ENCODE results near the gene PLCH2. TPM values are rescaled to one million over a fixed set of nuclear protein-coding genes. Genes with fewer than 3 reads are reported as not detected.

PLCH2 gene
- total and polyA plus RNA-seq, 10 of the 15 experiments (the other 5 are each of a cell fraction or from before 2014, with no cell fraction given) = 0.03 to 0.73 (median 0.24) TPM; not detected in 3

- SMC1A ChIA-PET (ENCODE audit: uncharacterized antibody, unreplicated experiment) = no interaction called here
- no TSS peak for BruUV-seq (replicated peaks)
Measured at GRCh38 chr1:2486558-2486957, 10.5 kb downstream of the PLCH2 start.

GRCh38 chr1:2488688-2489087, 12.6 kb downstream of the PLCH2 start:
- FAIRE-seq (no peak), DNase-seq (ENCODE audit: low read depth, low spot score) (no peak), ATAC-seq (no peak)
- Histone ChIP-seq H3K9me3 (replicated peaks; ENCODE audit: control insufficient read depth, insufficient read depth, low read length) (peaks cover 4% of the 10 kb centered on the region; the same call in 1 of the 3 replicates), H3K4me2 (ENCODE audit: control insufficient read depth, insufficient read depth) (no peak overlapping the region), H3K79me2 (ENCODE audit: control insufficient read depth, insufficient read depth, low read length) (no peaks in the 10 kb centered on the region), H3K27ac (ENCODE audit: control insufficient read depth, insufficient read depth) (no peak overlapping the region), H3K4me1 (ENCODE audit: control insufficient read depth, insufficient read depth, low read length) (no peaks in the 10 kb centered on the region), H3K4me3 (no peak overlapping the region), H2AFZ (ENCODE audit: control insufficient read depth, low read depth, low read length) (no peak overlapping the region), H3K36me3 (ENCODE audit: control insufficient read depth in 2 of 2, insufficient read depth in 2 of 2, low read length in 1 of 2) (no peaks in the 10 kb centered on the region), H4K20me1 (ENCODE audit: control insufficient read depth, insufficient read depth) (no peaks in the 10 kb centered on the region), H3K9ac (ENCODE audit: control insufficient read depth, insufficient read depth, low read length) (no peak overlapping the region), H3K27me3 (replicated peaks in 1 of 2; ENCODE audit: control insufficient read depth in 2 of 2, insufficient read depth in 2 of 2, low read length in 1 of 2) (no peaks in the 10 kb centered on the region)
- SMC1A ChIA-PET (ENCODE audit: uncharacterized antibody, unreplicated experiment) = no interaction called here
- RAD21 ChIA-PET (ENCODE audit: unreplicated experiment) = no interaction called here
- BruUV-seq (replicated peaks) = no TSS peak
- intact Hi-C loops (cut with micrococcal nuclease; ENCODE audit: unreplicated experiment) (no loop called here), in situ Hi-C loops (cut with MboI) (no loop called here)
- WGBS (ENCODE audit: insufficient coverage, insufficient replicate concordance, low lambda C conversion rate, missing lambda C conversion rate) = 0% methylated on average over 2 of the region's 2 CpGs
- POLR2A ChIA-PET = interaction anchor here (0.6 kb wide), 1 partner anchor 11 kb away, joined by 8 read pairs; no protein-coding TSS in a partner anchor
- CTCF ChIA-PET = interaction anchor here (1.5 kb wide), 1 partner anchor 35 kb away, joined by 5 read pairs; no protein-coding TSS in a partner anchor
- TF ChIP-seq SIX5 (IDR thresholded peaks at IDR 0.05; ENCODE audit: low read depth, low read length, severe bottlenecking) (no peak), CHD2 (IDR thresholded peaks at IDR 0.05; ENCODE audit: borderline replicate concordance, low read depth, low read length) (no peak), PRDM15 (CRISPR knock-in tag; IDR thresholded peaks at IDR 0.05) (no peak)

More at GRCh38 chr1:2486558-2486957, 10.5 kb downstream of the PLCH2 start:
- intact Hi-C loops (cut with micrococcal nuclease; ENCODE audit: unreplicated experiment) = no loop called here
- Histone ChIP-seq H3K27me3 (replicated peaks in 1 of 2; ENCODE audit: control insufficient read depth in 2 of 2, insufficient read depth in 2 of 2, low read length in 1 of 2) (no peaks in the 10 kb centered on the region), H3K4me3 (no peak overlapping the region), H3K36me3 (ENCODE audit: control insufficient read depth in 2 of 2, insufficient read depth in 2 of 2, low read length in 1 of 2) (no peaks in the 10 kb centered on the region), H3K9me3 (replicated peaks; ENCODE audit: control insufficient read depth, insufficient read depth, low read length) (peaks cover 4% of the 10 kb centered on the region; the same call in 1 of the 3 replicates), H3K27ac (ENCODE audit: control insufficient read depth, insufficient read depth) (no peak overlapping the region), H3K4me1 (ENCODE audit: control insufficient read depth, insufficient read depth, low read length) (no peaks in the 10 kb centered on the region), H4K20me1 (ENCODE audit: control insufficient read depth, insufficient read depth) (no peaks in the 10 kb centered on the region), H3K79me2 (ENCODE audit: control insufficient read depth, insufficient read depth, low read length) (no peaks in the 10 kb centered on the region), H3K4me2 (ENCODE audit: control insufficient read depth, insufficient read depth) (no peak overlapping the region), H3K9ac (ENCODE audit: control insufficient read depth, insufficient read depth, low read length) (no peak overlapping the region), H2AFZ (ENCODE audit: control insufficient read depth, low read depth, low read length) (no peak overlapping the region)
- RAD21 ChIA-PET (ENCODE audit: unreplicated experiment) = no interaction called here
- ATAC-seq (no peak), DNase-seq (ENCODE audit: low read depth, low spot score) (no peak), FAIRE-seq (no peak)
- in situ Hi-C loops (cut with MboI) = no loop called here
- POLR2A ChIA-PET = no interaction called here
- 25% methylated on average over 9 of the region's 9 CpGs for WGBS (ENCODE audit: insufficient coverage, insufficient replicate concordance, low lambda C conversion rate, missing lambda C conversion rate)
- TF ChIP-seq IRF4 (IDR thresholded peaks at IDR 0.05; ENCODE audit: low read depth, low read length) (no peak), MAX (IDR thresholded peaks at IDR 0.05; ENCODE audit: low read depth, low read length) (no peak), IKZF2 (IDR thresholded peaks at IDR 0.05) (no peak), ASH2L (IDR thresholded peaks at IDR 0.05; ENCODE audit: borderline replicate concordance, low read depth) (no peak), NRF1 (conservative IDR thresholded peaks at IDR 0.05; ENCODE audit: low read depth, low read length) (no peak), SMC3 (IDR thresholded peaks at IDR 0.05; ENCODE audit: borderline replicate concordance, low read length) (no peak), PBX3 (IDR thresholded peaks at IDR 0.05; ENCODE audit: insufficient replicate concordance, low read depth, low read length) (no peak)
- CTCF ChIA-PET = no interaction called here

All from GM12878 (cell line).